CD4-positive, alpha-beta T cell treated with Interleukin-21 for 1 hour (primary cell): Measurements from ENCODE around the gene ELL3.
"Not testable (repeated sequence)": the region's sequence is repeated elsewhere in the genome, so short reads cannot be mapped to it uniquely, and the experiment has no call there.

Experiments
- DNase-seq: peaks from one replicate; pipeline ENCODE4 v3.0.0-alpha.2; 2020

The ELL3 gene

DNA sequence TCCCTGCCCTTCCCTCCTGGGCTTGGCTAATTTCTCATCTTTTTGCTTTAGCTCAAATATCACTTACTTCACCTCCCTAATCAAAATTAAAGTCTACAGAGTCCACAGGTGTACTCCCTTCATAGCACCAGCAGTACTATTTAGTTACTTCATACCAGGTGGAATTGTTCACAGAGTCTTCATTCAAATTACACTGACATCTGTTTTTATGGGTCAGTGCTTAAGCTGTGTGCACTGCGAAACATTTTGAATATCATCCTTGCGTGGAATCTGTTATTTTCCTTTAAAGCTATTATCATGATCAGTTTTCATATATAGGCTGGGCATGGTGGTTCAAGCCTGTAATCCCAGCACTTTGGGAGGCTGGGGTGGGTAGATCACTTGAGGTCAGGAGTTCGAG, 12.6 kb upstream of the ELL3 start:
- DNase-seq = no peak

GRCh38 chr15:43779016-43779415, 2.2 kb upstream of the ELL3 start:
- no peak for DNase-seq

DNA sequence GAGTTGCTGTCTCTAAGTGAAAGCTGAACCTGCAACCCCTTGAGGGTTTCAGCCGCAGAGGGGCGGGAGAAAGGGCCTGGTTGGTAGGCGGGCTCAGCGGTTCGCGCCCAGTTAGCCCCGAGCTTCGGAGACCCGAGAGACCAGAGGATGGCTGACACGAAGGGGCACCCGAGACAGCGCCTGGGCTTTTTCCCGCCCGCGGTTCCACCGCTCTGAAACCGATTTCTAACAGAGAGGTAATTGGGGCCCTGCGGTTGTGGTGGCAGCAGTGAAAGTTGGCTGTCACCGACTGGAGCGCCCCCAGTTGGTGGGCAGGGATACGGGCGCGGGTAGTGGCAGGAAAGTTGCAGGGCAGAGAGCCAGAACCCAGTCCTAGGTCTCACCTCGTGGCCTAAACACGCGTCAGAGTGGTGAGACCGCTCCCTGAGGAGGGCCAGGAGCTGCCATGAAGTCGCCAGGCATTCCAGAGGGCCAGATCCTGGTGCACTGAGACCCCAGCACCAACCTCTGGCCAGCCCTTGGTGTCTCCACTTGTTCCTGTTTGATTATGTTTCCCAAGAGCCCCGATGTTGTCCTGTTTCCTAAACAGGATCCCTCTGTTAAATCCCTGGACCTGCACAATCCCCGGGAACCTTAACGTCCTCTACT, 625 bp upstream of the ELL3 start:
- peak; percentile 87 for DNase-seq

DNA sequence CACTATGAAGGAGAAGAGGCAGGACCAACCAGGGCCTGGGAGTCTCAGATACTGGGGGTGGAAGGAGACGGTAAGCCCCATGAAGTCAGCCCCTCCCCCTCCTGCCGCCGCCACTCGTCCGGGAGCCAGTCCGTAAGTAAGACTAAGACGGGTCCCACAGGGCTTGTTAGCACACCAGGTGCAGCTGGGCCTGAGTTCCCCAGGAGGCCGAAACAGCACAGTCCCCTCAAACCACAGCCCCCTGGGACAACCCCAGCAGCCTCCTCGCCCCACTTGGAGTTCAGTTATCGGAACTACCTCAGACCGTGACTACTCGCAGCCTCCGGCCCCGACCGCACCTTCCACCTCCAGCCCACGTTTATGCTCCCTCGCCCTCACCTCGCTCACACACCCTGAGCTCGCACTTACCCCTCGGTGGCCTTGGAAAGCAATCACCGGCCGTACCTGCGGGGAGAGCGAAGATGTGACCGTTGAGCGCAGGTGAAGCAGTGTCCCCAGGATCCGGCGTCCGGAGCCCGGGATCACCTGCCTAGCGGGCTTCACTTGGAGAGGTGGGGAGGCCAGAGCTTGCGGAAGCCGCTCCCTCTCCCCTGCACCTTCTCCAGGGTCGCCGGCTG, 557 bp downstream of the ELL3 start:
- peak; percentile 33 for DNase-seq

GRCh38 chr15:43775411-43775965, 1.3 kb downstream of the ELL3 start:
- no peak for DNase-seq

GRCh38 chr15:43774062-43774461, 2.7 kb downstream of the ELL3 start:
- no peak for DNase-seq

- no peak for DNase-seq
Measured at GRCh38 chr15:43772624-43773023, 4.1 kb downstream of the ELL3 start.

GRCh38 chr15:43771816-43772215, 5.0 kb downstream of the ELL3 start:
- no peak for DNase-seq

GRCh38 chr15:43769584-43770228, 7.1 kb downstream of the ELL3 start:
- peak; percentile 67 for DNase-seq

- no peak for DNase-seq
Measured at GRCh38 chr15:43763819-43764446, 12.8 kb downstream of the ELL3 start.

DNA sequence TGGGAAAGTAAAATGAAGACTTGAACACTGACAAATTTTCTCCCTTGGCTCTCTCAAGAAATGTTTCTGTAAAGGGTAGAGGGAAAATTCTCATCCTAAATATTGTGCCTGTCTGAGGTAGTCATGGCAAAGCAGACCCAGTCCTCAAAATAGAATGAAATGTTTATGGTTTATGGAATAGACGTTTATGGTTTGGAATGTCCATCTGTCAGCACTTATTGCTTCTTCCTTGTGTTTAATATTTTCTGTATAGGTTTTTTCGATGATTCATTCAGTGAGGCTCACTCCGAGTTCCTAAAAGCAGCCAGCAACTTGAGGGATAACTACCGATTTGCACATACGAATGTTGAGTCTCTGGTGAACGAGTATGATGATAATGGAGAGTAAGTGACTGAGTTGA, 13.9 kb downstream of the ELL3 start:
- no peak for DNase-seq

- DNase-seq = no peak
Measured at GRCh38 chr15:43751885-43752284, 24.9 kb downstream of the ELL3 start.

GRCh38 chr15:43749690-43750345, 26.9 kb downstream of the ELL3 start:
- DNase-seq = peak; percentile 80

DNA sequence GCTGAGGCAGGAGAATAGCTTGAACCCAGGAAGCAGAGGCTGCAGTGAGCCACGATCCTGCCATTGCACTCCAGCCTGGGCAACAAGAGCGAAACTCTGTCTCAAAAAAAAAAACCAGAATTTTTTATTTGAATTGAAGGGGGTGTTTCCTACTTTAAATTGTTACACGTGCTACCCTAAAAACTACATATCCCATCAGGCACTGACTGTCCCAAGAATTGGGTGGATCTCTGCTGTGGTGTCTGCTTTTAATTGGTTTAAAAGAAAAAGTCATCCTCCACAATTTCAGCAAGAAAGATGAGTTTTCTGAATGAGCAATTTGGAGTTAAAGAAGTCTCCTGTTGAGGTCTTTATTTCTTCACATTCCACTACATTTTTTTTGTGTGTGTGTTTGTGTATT, 28.4 kb downstream of the ELL3 start:
- peak; percentile 64 for DNase-seq

- peak; percentile 46 for DNase-seq
Measured at GRCh38 chr15:43746903-43747309, 29.9 kb downstream of the ELL3 start.

DNA sequence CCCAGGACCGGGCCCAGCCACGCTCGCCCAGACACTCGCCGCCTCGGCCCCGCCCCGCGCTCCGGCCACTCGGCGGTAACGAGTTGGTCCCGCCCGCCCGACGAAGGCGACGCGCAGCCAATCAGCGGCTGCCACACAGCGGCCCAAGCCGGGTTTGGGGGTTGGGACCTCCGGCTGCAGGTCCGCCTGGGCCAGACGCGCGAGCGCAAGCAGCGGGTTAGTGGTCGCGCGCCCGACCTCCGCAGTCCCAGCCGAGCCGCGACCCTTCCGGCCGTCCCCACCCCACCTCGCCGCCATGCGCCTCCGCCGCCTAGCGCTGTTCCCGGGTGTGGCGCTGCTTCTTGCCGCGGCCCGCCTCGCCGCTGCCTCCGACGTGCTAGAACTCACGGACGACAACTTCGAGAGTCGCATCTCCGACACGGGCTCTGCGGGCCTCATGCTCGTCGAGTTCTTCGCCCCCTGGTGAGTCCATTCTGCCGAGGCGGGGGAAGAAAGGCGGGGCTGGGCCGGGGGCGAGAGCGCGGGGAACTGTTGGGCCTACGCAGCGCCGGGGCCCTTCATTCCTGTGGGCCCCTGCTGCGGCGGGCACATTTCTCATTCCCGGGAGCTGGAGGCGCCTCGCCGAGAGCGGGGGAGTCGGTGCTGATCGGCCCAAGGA, 30.4 kb downstream of the ELL3 start, which contains the start of gene PDIA3:
Gene PDIA3, plus strand, starts transcription at position 194 of the 658 bp plus-strand sequence. Its CDS starts 102 bp downstream, at position 296.
- DNase-seq = peak; percentile 90

DNA sequence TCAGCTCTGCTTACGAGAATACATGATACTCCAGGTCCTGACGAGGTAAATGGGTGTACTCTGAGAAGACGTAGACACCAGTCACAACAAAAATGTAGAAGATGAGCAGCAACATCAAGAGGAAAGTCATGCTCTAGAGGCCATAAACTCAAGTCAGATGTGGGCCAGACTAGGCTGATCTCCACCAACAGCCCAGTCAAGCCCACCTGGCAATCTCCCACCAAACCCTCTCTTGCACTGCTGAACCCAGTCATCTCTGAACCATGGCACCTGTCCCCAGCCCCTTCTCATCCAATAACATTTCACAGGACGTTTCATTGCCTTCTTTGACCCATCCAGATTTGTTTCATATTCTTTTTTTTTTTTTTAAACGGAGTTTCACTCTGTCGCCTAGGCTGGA, 41.4 kb downstream of the ELL3 start:
- no peak for DNase-seq

- not testable (repeated sequence) for DNase-seq
Measured at GRCh38 chr15:43728053-43728725, 48.6 kb downstream of the ELL3 start.

DNA sequence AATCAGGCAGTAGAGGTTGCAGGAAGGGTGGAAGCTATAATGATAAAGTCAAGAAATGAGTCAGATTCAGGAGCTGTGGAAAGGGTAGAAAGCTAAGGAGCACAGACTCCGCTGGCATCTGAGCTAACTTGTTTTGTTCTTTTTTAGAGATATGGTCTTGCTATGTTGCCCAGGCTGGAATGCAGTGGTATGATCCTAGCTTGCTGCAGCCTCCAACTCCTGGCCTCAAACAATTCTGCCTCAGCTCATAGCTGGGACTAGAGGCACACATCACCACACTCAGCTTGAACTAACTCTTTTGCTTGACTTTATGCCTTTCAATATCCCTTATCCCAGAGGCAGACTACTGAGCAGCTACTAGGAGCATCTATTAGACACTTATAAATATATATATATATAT, 50.5 kb downstream of the ELL3 start:
- not testable (repeated sequence) for DNase-seq

DNA sequence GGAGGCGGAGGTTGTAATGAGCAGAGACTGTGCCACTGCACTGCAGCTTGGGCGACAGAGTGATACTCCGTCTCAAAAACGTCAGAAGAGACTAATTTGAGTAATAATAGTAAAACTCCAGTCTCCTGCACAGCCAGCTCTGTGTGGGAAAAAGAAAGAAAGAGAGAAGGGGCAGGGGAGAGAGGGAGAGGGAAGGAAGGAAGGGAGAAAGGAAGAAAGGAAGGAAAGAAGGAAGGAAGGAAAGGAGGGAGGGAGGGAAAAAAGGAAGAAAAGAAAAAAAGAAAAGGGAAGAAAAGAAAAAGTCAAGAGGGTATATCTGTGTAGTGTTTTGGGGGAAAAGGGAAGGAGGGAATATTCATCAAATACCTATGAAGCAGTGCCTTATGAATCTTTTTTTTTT, 53.6 kb downstream of the ELL3 start:
- no peak for DNase-seq
